Smooth muscle cell (in vitro differentiated cells): ENCODE results near the gene UBE2Q2. TPM values are rescaled to one million over a fixed set of nuclear protein-coding genes. Genes with fewer than 3 reads are reported as not detected.
A peak's percentile ranks its signal among the peaks of the same experiment; 100 is the strongest.

Source experiments
- DNase-seq: peaks from one replicate; lab custom pipeline; 2025; ENCODE audit not compliant: unreplicated experiment; lab: John Stamatoyannopoulos, UW
- H2AFZ ChIP-seq: fragments of 200-600 bp; sonication (generic); 2 replicates; pipeline ENCODE4 v1.6.0; 2016; ENCODE audit warnings: antibody characterized with exemption, low read depth, mild to moderate bottlenecking
- H3F3A ChIP-seq: fragments of 200-600 bp; sonication (generic); 2 replicates; pipeline ENCODE4 v1.6.0; 2017; ENCODE audit warnings: antibody characterized with exemption, low read depth
- H3K27ac ChIP-seq: fragments of 200-600 bp; sonication (generic); 2 replicates; pipeline ENCODE4 v1.5.1; 2016; ENCODE audit warnings: low read depth, mild to moderate bottlenecking
- H3K27me3 ChIP-seq: fragments of 200-600 bp; sonication (generic); 2 replicates; pipeline ENCODE4 v1.6.1; 2016; ENCODE audit warnings: low read depth, mild to moderate bottlenecking
- H3K36me3 ChIP-seq: fragments of 200-600 bp; sonication (generic); 2 replicates; pipeline ENCODE4 v1.5.1; 2016; ENCODE audit warnings: low read depth
- H3K4me1 ChIP-seq: fragments of 200-600 bp; sonication (generic); 2 replicates; pipeline ENCODE4 v1.5.1; 2016; ENCODE audit warnings: low read depth
- H3K4me2 ChIP-seq: fragments of 200-600 bp; sonication (generic); 2 replicates; pipeline ENCODE4 v1.6.0; 2016; ENCODE audit warnings: mild to moderate bottlenecking
- H3K4me3 ChIP-seq: fragments of 200-600 bp; sonication (generic); 2 replicates; pipeline ENCODE4 v1.5.1; 2016; ENCODE audit warnings: mild to moderate bottlenecking
- H3K79me2 ChIP-seq: fragments of 200-600 bp; sonication (generic); 2 replicates; pipeline ENCODE4 v1.6.0; 2016; ENCODE audit warnings: low read depth, mild to moderate bottlenecking
- H3K9ac ChIP-seq: fragments of 200-600 bp; sonication (generic); 2 replicates; pipeline ENCODE4 v1.6.0; 2016; ENCODE audit warnings: low read depth
- H3K9me3 ChIP-seq: fragments of 200-600 bp; sonication (generic); replicated peaks from 2 replicates; pipeline ENCODE4 v1.5.1; 2016; ENCODE audit warnings: low read depth
- H4K20me1 ChIP-seq: fragments of 200-600 bp; sonication (generic); 2 replicates; pipeline ENCODE4 v1.6.0; 2016; ENCODE audit warnings: low read depth
- CTCF ChIP-seq: fragments of 200-600 bp; sonication (generic); IDR thresholded peaks from 2 replicates; pipeline ENCODE4 v1.5.1; 2017; ENCODE audit warnings: borderline replicate concordance, mild to moderate bottlenecking, antibody characterized with exemption; ENCODE audit not compliant: insufficient read depth, poor library complexity, severe bottlenecking
- WGBS: methylation state at CpG from one replicate; pipeline ENCODE4 v1.1.7; 2016; ENCODE audit warnings: low lambda C conversion rate; 5-methylcytosine and 5-hydroxymethylcytosine counted together
- polyA plus RNA-seq: library from polyadenylated mRNA; unstranded; fragments of >200 nt; fragmentation: Nextera tagmentation; extraction: Ambion mirVana; gene quantifications from 2 replicates; pipeline ENCODE4 v1.2.1, GENCODE V29; 2016
- total RNA-seq: library from RNA; depleted of rRNA; stranded (reverse); fragments of >200 nt; gene quantifications from 2 replicates; pipeline ENCODE4 v1.2.3, GENCODE V29; 2014

UBE2Q2 gene
- total and polyA plus RNA-seq, 2 experiments from 2014 or later, result 32.6 to 44.7 TPM

GRCh38 chr15:75809986-75810750 is 33.1 kb upstream of the UBE2Q2 start:
- peak; percentile 20 for TF ChIP-seq CTCF
- WGBS, result 80% methylated on average over 10 of the region's 10 CpGs

DNA sequence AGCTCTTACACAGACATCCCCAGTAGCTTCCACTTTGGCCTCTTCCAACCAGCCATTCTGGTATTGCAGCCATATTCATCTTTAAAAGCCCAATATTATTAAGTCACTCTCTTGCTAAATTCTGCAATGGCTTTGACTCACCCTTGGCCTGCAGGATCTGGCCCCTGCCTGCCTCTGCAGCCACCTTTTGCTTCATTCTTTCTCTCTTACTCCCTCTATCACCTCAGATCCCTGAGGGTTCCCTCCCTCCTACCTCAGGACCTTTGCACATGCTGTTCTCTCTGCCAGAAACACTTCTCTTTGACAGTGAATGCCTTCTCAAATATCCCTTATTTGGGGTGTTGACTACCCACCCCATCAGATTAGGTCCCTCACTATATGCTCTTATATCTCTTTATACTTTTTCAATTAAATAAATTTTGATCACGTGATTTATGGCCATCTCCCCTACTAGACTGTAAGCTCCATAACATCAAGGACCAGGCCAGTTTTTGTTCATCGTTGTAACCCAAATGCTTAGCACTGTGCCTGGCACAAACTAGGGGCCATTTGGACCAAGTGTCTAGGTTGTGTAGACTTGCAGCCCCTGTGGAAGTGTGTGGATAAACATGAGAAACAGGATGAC is 32.3 kb upstream of the UBE2Q2 start:
- Histone ChIP-seq H3K9ac (no peak overlapping the region), H3K4me1 (no peaks in the 10 kb centered on the region), H2AFZ (no peak overlapping the region), H4K20me1 (no peaks in the 10 kb centered on the region), H3K36me3 (no peaks in the 10 kb centered on the region), H3K27ac (no peak overlapping the region), H3K79me2 (no peaks in the 10 kb centered on the region), H3K4me2 (no peak overlapping the region), H3F3A (no peaks in the 10 kb centered on the region), H3K27me3 (no peaks in the 10 kb centered on the region), H3K4me3 (no peak overlapping the region), H3K9me3 (no peaks in the 10 kb centered on the region)
- 95% methylated on average over 2 of the region's 2 CpGs for WGBS
- no peak for TF ChIP-seq CTCF
- DNase-seq, result no peak

More at GRCh38 chr15:75809986-75810750, 33.1 kb upstream of the UBE2Q2 start:
- no peaks in the 10 kb centered on the region for H3K9me3 ChIP-seq
- H3K36me3 ChIP-seq, result no peaks in the 10 kb centered on the region
- no peak overlapping the region for H3K4me2 ChIP-seq
- no peaks in the 10 kb centered on the region for H3K4me1 ChIP-seq
- no peaks in the 10 kb centered on the region for H4K20me1 ChIP-seq
- H3K79me2 ChIP-seq, result no peaks in the 10 kb centered on the region
- no peaks in the 10 kb centered on the region for H3F3A ChIP-seq
- H3K27ac ChIP-seq, result no peak overlapping the region
- DNase-seq, result no peak
- H3K4me3 ChIP-seq, result no peak overlapping the region
- no peaks in the 10 kb centered on the region for H3K27me3 ChIP-seq
- H3K9ac ChIP-seq, result no peak overlapping the region
- no peak overlapping the region for H2AFZ ChIP-seq

DNA sequence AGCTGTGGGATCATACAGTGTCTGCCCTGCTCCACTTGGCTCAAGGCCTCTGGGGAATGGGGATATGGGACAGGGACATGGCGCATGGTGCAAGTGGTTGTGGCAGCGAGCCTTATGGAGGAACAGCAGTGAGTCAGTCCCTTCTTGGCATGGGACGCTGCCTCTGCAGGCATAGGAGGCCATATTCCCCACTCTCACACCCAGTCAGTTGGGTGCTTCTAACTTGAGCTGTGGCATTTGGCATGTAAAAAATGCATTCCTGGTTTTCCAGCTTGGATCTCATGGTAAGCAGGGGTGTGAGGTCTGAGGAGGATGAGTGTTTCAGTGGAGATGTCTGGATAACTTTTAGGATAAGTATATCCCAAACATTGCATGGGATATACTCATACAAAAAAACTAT is 31.6 kb upstream of the UBE2Q2 start:
- DNase-seq, result no peak
- no peaks in the 10 kb centered on the region for H3K9me3 ChIP-seq
- H3K9ac ChIP-seq, result no peak overlapping the region
- H3K36me3 ChIP-seq, result no peaks in the 10 kb centered on the region
- H3F3A ChIP-seq, result no peaks in the 10 kb centered on the region
- H3K79me2 ChIP-seq, result no peaks in the 10 kb centered on the region
- TF ChIP-seq CTCF, result no peak
- WGBS, result 98% methylated on average over 3 of the region's 3 CpGs
- H2AFZ ChIP-seq, result no peak overlapping the region
- no peaks in the 10 kb centered on the region for H4K20me1 ChIP-seq
- H3K27me3 ChIP-seq, result no peaks in the 10 kb centered on the region
- no peak overlapping the region for H3K4me2 ChIP-seq
- H3K4me1 ChIP-seq, result no peaks in the 10 kb centered on the region
- H3K27ac ChIP-seq, result no peak overlapping the region
- H3K4me3 ChIP-seq, result no peak overlapping the region
